ENCODE measurements around the gene PRADC1. TPM values are rescaled to one million over a fixed set of nuclear protein-coding genes. Genes with fewer than 3 reads are reported as not detected.
"Not testable (repeated sequence)": the region's sequence is repeated elsewhere in the genome, so short reads cannot be mapped to it uniquely, and the experiment has no call there.

The PRADC1 gene
- total RNA-seq, 2 experiments from 2014 or later = 13.7 to 14.7 TPM

DNA sequence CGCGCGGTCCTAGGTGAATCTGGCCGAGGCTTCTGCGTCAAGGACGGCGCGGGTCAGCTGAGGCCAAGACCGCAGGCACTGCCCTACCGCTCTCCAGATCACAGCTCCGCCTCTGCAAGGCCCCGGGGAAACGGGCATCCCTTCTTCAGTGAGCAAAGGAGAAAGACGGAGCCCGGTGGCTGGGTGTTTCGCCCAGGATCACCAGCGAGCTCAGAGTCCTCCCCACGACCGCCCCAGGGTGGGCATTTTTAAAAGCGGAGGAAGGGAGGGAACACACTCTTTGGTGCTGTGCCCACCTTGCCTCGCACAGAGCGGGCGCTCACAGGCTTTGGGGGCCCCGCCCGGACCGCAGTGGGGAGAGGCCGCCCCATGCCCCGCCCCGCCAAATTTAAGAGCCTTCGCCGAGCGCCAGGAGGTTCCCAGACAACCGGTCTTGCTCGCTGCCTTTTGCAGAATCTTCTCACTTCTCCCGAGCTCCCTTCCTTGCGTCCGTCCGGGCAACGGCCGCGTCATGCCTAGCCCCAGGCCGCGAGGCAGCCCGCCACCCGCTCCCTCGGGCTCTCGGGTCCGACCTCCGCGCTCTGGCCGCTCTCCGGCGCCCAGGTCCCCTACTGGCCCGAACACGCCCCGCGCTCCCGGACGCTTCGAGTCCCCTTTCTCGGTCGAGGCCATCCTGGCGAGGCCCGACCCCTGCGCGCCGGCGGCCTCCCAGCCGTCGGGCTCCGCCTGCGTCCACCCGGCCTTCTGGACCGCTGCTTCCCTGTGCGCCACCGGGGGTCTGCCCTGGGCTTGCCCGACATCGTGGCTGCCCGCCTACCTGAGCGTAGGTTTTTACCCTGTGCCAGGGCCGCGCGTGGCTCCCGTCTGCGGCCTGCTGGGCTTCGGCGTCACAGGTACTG lies 30.6 kb downstream of the PRADC1 start, which contains the start of gene NOTO:
Gene NOTO (plus strand): TSS at position 419 of the 899 bp plus-strand sequence. CDS start 93 bp downstream, at position 512.
- CTCF ChIA-PET = interaction anchor here (0.6 to 2.9 kb wide), 5 partner anchors 11 to 161 kb away, joined by 3 to 11 read pairs (median 3); partner anchors contain the start of gene SMYD5
- peak; percentile 61 for ATAC-seq
- no peak for DNase-seq

DNA sequence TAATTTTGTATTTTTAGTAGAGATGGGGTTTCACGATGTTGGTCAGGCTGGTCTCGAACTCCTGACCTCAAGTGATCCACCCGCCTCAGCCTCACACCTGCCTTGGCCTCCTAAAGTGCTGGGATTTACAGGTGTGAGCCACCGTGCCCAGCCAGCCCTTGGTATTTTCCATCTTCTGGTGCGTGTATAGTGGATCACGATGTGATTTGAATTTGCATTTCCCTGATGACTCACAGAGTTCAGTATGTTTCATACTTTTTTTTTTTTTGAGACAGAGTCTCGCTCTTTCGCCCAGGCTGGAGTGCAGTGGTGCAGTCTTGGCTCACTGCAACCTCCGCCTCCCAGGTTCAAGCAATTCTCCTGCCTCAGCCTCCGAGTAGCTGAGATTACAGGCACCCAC lies 32.8 kb downstream of the PRADC1 start:
- H3K9me3 Mint-ChIP-seq (ENCODE audit: low read depth); H3K27ac Mint-ChIP-seq; H3K4me3 Mint-ChIP-seq; H3K36me3 Mint-ChIP-seq; H3K4me1 Mint-ChIP-seq; ATAC-seq; DNase-seq: not testable (repeated sequence)
- CTCF ChIA-PET = interaction anchor here (2.1 to 2.9 kb wide), 2 partner anchors 13 to 23 kb away, joined by 10 to 11 read pairs; partner anchors contain the start of gene SMYD5
- H3K27me3 Mint-ChIP-seq = peaks cover 71% of the 10 kb centered on the region

More for the DNA sequence above, 30.6 kb downstream of the PRADC1 start, which contains the start of gene NOTO:
- Mint-ChIP-seq H3K4me1 (peaks cover 2% of the 10 kb centered on the region), H3K9me3 (ENCODE audit: low read depth) (no peaks in the 10 kb centered on the region), H3K27me3 (peaks cover 66% of the 10 kb centered on the region), H3K4me3 (no peak within 1 kb of the TSS), H3K27ac (no peak within 1 kb of the TSS), H3K36me3 (no peaks in the 10 kb centered on the region)

DNA sequence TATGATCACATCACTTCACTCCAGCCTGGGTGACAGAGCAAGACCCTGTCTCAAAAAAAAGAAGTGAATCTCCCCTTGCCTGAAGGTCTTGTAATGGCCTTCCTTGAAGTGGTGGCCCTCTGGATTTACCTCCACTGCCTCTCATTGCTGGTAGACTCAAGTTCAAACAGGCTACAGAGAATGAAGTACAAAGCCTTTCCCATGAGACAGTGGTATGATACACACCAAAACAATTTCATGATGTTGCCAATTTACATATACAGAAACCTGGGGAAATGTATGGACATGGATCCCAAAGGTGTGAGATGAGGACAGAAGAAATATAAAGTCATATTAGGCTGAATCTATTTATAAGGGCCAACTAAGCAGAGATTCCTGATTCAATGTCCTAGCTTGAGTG lies 35.5 kb downstream of the PRADC1 start:
- H3K9me3 Mint-ChIP-seq (ENCODE audit: low read depth) = no peaks in the 10 kb centered on the region
- CTCF ChIA-PET = interaction anchor here (0.7 kb wide), 1 partner anchor 175 kb away, joined by 3 read pairs; no protein-coding TSS in a partner anchor
- DNase-seq = no peak
- ATAC-seq = no peak
- H3K36me3 Mint-ChIP-seq = no peaks in the 10 kb centered on the region
- H3K27me3 Mint-ChIP-seq = peaks cover 49% of the 10 kb centered on the region
- no peak overlapping the region for H3K27ac Mint-ChIP-seq
- no peak overlapping the region for H3K4me3 Mint-ChIP-seq
- peaks cover 2% of the 10 kb centered on the region for H3K4me1 Mint-ChIP-seq

DNA sequence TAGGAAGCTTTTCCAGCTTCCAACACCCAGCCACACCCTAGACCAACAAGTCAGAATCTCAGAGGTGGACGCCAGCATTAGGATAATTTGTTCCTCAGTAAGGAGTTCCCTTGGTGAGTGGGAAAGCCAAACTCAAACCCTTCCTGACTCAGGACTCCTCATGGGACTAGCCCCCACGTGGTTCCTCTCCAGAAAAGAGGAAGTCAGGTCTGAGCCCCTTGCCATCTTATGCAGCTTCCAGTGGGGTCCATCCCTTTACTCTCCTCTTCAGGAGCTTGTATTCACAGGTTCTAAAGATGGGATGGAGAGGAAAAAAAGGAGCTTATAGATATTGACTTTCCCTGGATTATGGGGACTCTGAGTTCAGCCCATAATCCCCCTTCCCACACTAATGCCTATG lies 45.5 kb downstream of the PRADC1 start:
- no peak overlapping the region for H3K4me3 Mint-ChIP-seq
- CTCF ChIA-PET = interaction anchor here (0.9 to 3.2 kb wide), 3 partner anchors 8 to 25 kb away, joined by 3 to 28 read pairs (median 9); no protein-coding TSS in a partner anchor
- no peak overlapping the region for H3K27ac Mint-ChIP-seq
- H3K36me3 Mint-ChIP-seq = no peaks in the 10 kb centered on the region
- H3K27me3 Mint-ChIP-seq = peaks cover 33% of the 10 kb centered on the region
- no peaks in the 10 kb centered on the region for H3K4me1 Mint-ChIP-seq
- no peaks in the 10 kb centered on the region for H3K9me3 Mint-ChIP-seq (ENCODE audit: low read depth)
- ATAC-seq = no peak
- no peak for DNase-seq

DNA sequence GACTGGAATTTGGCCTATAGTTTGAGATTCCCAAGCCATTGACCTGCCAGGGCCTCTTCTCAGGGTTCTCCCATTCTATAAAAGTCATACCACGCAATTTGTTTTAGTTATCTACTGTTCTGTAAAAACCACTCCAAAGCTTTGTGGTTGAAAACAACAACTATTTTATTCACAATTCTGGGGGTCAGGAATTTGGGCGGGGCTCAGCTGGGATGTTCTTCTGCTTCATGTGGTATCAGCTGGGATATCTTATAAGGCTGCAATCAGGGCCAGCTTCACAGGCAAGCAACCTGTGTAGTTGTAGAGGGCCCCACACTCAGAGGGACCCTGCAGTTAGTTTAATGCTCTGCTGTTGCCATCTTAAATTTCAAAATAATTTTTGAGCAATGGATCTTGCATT lies 47.1 kb downstream of the PRADC1 start:
- Mint-ChIP-seq H3K27me3 (peaks cover 33% of the 10 kb centered on the region), H3K4me3 (no peak overlapping the region), H3K9me3 (ENCODE audit: low read depth) (no peaks in the 10 kb centered on the region), H3K4me1 (no peaks in the 10 kb centered on the region), H3K36me3 (no peaks in the 10 kb centered on the region), H3K27ac (no peak overlapping the region)
- no peak for ATAC-seq
- CTCF ChIA-PET = interaction anchor here (1.6 to 3.2 kb wide), 3 partner anchors 9 to 195 kb away, joined by 4 to 28 read pairs (median 9); no protein-coding TSS in a partner anchor
- no peak for DNase-seq

Other genes starting within 250 kb of the PRADC1 start
- 10 to 100 TPM; 12.4 to 20.0 TPM for gene SFXN5, start 161.5 kb downstream of the PRADC1 start, total RNA-seq
- 1 to 10 TPM; 1.1 to 2.9 TPM for gene RAB11FIP5, start 120.3 kb downstream of the PRADC1 start, total RNA-seq
- gene NOTO, start 30.7 kb downstream of the PRADC1 start, total RNA-seq = not detected
- gene SMYD5, start 19.0 kb downstream of the PRADC1 start, total RNA-seq = 10 to 100 TPM; 17.0 to 26.8 TPM
- gene CCT7, start 1.1 kb upstream of the PRADC1 start, total RNA-seq = 100 to 1,000 TPM; 362 to 449 TPM
- gene FBXO41, start 51.2 kb upstream of the PRADC1 start, total RNA-seq = 10 to 100 TPM; 28.2 to 31.5 TPM
- gene EGR4, start 60.3 kb upstream of the PRADC1 start, total RNA-seq = under 1 TPM; 0.09 to 0.15 TPM
- 10 to 100 TPM; 12.9 to 19.6 TPM for gene ALMS1, start 152.6 kb upstream of the PRADC1 start, total RNA-seq